TTC549 (cell line): ENCODE data around the gene GPNMB.
A peak's percentile ranks its signal among the peaks of the same experiment; 100 is the strongest.

ENCODE experiments used
- FAIRE-seq: peaks from 2 replicates; lab custom pipeline; 2012; peaks lifted over from hg19 to GRCh38; lab: Jason Lieb, UNC

GPNMB gene

GRCh38 chr7:23230641-23231101 is 15.9 kb upstream of the GPNMB start:
- FAIRE-seq, result no peak

GRCh38 chr7:23232966-23233365 is 13.6 kb upstream of the GPNMB start:
- FAIRE-seq, result no peak

GRCh38 chr7:23234569-23235296 is 11.8 kb upstream of the GPNMB start:
- no peak for FAIRE-seq

- no peak for FAIRE-seq
These were observed 10.8 kb upstream of the GPNMB start for GRCh38 chr7:23235813-23236221.

GRCh38 chr7:23237000-23237399 is 9.6 kb upstream of the GPNMB start:
- no peak for FAIRE-seq

GRCh38 chr7:23238983-23239652 is 7.5 kb upstream of the GPNMB start:
- FAIRE-seq, result no peak

GRCh38 chr7:23239698-23240097 is 6.9 kb upstream of the GPNMB start:
- no peak for FAIRE-seq

GRCh38 chr7:23242321-23242720 is 4.3 kb upstream of the GPNMB start:
- no peak for FAIRE-seq

GRCh38 chr7:23242935-23243334 is 3.6 kb upstream of the GPNMB start:
- no peak for FAIRE-seq

GRCh38 chr7:23247046-23247602 is 549 bp downstream of the GPNMB start:
- FAIRE-seq, result no peak

- FAIRE-seq, result no peak
These were observed 1.2 kb downstream of the GPNMB start for GRCh38 chr7:23247603-23248335.

- no peak for FAIRE-seq
These were observed 2.9 kb downstream of the GPNMB start for GRCh38 chr7:23249486-23249885.

- no peak for FAIRE-seq
These were observed 7.6 kb downstream of the GPNMB start for GRCh38 chr7:23254051-23254681.

- no peak for FAIRE-seq
These were observed 10.2 kb downstream of the GPNMB start for GRCh38 chr7:23256731-23257130.

GRCh38 chr7:23260371-23260770 is 13.8 kb downstream of the GPNMB start:
- no peak for FAIRE-seq

GRCh38 chr7:23261843-23262452 is 15.4 kb downstream of the GPNMB start:
- FAIRE-seq, result peak; percentile 60

- FAIRE-seq, result no peak
These were observed 18.4 kb downstream of the GPNMB start for GRCh38 chr7:23264916-23265458.

GRCh38 chr7:23266918-23267317 is 20.3 kb downstream of the GPNMB start:
- FAIRE-seq, result no peak

- no peak for FAIRE-seq
These were observed 20.8 kb downstream of the GPNMB start for GRCh38 chr7:23267357-23267756.

- FAIRE-seq, result no peak
These were observed 21.6 kb downstream of the GPNMB start for GRCh38 chr7:23268167-23268566.

GRCh38 chr7:23268746-23269145 is 22.2 kb downstream of the GPNMB start:
- no peak for FAIRE-seq

- FAIRE-seq, result no peak
These were observed 25.7 kb downstream of the GPNMB start for GRCh38 chr7:23272275-23272674.
